GM10847 (cell line): ENCODE data around the gene WDR55.

Experiments used
- POLR2A ChIP-seq: IDR thresholded peaks from 2 replicates; pipeline ENCODE4 v1.6.1; 2011; ENCODE audit not compliant: insufficient read length; ENCODE audit errors: extremely low read depth

WDR55 gene, protein sequence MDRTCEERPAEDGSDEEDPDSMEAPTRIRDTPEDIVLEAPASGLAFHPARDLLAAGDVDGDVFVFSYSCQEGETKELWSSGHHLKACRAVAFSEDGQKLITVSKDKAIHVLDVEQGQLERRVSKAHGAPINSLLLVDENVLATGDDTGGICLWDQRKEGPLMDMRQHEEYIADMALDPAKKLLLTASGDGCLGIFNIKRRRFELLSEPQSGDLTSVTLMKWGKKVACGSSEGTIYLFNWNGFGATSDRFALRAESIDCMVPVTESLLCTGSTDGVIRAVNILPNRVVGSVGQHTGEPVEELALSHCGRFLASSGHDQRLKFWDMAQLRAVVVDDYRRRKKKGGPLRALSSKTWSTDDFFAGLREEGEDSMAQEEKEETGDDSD

DNA sequence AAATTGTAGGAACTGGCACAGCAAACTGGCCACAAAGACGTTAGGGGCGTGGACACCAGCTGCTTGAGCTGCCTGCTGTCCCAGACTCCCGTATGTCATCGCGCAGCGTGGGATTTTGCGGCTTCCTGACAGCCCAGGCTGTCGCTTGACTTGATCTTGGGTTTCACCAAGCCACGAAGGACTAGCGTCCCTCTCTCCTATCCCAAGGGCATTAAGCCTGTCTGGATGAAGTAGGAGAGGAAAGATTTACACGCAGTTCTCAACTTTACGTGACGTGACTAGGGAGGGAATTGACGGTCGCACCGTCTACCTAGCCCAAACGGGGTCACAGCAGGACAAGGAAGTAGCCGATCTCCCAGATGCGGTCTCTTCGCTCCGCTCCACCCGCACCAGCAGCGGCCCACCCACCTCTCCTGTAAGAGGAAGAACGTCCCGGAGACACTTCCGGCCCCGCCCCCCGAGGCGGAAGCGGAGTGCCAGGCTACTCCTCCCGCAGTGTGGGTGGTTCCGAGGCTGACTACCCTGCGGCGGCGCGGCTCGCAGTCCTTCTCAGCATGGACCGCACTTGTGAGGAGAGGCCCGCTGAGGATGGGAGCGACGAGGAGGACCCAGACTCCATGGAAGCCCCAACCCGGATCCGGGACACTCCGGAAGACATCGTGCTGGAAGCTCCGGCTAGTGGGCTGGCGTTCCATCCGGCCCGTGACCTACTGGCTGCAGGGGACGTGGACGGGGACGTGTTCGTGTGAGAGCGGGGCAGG is at the start of gene WDR55:
TSS of gene WDR55 (plus strand) at position 546 of the 761 bp plus-strand sequence. CDS start at position 555, 9 bp downstream.
- peak; percentile 88 for TF ChIP-seq POLR2A

DNA sequence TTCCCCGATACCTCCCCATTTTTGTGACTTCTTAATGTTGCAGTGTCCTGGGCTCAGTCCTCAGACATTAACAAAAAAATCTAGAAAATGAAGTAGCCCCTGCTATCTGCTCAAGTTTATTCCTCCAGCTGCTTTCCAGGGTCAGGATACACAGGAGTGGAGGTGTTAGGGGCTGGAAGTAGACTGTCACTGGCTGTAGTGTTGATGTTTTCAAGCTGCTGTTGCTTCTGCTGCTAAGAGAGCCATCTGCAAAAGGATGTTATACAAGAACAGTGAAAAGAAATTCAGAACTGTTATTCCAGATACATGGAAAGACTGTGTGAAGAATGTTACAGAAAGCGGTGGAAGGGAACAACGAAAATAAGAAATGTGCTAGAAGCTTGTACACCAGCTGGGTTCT is 42.4 kb upstream of the WDR55 start:
- TF ChIP-seq POLR2A, result no peak

DNA sequence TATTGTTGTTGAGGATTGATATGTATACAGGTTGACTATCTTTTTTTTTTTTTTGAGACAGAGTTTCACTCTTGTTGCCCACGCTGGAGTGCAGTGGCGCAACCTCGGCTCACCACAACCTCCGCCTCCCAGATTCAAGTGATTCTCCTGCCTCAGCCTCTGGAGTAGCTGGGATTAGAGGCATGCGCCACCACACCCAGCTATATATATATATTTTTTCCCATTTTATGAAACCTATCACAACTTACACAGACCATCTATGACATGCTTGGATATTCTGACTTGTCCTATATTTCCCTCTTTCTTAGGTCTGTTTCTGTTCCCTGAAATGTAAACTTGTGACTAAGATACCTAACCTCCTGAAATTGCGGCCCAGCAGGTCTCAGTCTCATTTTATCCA is 36.7 kb upstream of the WDR55 start:
- no peak for TF ChIP-seq POLR2A

DNA sequence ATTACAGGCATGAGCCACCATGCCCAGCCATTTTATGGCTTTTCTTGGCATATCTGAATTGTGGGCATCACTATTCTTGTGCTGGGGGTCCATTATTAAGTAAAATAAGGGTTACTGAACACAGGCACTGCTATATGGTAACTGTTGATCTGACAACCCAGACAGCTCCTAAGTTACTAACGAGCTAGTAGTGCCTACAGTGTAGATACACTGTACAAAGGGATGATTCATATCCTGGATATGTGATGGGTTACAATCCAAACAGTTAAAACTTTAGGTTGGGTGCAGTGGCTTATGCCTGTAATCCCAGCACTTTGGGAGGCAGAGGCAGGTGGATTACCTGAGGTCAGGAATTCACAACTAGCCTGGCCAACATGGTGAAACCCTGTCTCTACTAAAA is 36.0 kb upstream of the WDR55 start:
- TF ChIP-seq POLR2A, result no peak

DNA sequence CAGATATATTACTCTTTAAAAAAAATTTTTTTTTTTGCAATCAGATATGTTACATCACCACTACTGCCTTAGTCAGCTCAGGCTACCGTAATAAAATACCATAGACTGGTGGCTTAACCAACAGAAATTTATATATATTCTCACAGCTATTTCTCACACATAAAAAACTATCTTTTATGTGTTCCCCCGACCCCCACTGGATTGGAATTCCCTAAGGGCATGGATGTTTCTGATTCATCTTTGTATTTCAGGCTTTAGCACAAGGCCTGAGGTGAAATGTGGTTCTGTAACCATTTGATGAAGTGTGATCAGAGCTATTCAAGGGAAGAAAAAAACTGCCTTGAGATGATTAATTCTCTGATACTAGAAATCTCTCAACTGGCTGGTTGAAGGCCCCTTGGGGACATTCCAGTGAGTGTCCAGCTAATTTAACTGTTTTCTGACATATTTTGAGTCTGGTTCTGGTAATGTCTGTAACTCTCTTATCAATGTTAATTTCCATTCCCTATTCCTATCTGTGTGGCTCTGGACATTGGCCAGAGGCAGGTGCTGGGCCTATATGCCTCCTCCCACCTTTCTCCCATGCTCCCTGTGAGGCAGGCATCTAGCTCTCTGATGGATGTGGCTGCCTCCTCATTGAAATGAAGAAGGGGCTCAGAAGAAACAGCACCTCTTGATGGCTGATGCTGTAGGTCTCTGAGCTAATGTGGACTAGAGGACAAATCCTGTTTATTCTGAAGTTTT is 34.2 kb upstream of the WDR55 start:
- TF ChIP-seq POLR2A, result no peak

DNA sequence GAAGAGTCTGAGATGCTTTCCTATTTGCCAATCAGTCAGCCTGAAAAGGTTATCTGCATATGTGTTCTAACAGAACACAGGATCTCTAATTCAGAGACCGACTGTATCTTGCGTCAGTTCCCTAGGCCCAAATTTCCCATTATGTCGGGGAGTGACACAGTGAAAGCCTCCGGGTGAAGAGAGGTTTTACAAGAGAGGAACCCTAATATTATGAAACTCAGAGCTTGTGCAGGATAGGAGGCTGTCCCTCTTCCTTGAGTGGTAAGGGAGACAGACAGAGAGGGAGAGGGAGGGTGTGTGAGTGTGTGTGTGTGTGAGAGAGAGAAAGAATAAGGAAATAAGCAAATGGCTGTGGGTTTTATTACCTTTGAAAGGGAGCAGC is 33.7 kb upstream of the WDR55 start:
- no peak for TF ChIP-seq POLR2A

DNA sequence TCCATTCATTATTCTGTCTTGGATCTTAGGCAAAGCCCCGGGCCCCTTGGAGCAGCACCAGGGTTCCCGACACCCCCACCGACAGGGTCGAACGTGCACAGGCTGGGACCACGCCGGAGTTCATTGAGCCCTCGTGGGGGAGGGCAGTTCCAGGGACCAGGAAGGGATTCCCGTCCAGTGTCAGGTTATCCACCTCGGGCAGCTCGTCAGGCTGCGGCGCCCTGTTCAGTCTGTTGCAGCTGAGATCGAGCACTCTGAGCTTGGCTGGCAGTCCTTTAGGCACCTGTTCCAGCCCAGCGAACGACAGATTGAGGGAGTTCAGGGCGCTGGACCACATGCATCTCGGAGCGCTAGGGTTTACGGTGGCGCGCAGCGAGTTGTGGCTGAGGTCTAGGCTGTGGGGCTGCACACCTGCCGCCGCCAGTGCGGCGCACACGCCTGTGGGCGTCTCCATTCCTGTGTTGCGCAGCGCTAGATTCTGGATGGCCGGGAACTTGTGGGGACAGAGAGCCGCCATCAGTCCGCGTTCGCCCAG is 32.8 kb upstream of the WDR55 start:
- no peak for TF ChIP-seq POLR2A

DNA sequence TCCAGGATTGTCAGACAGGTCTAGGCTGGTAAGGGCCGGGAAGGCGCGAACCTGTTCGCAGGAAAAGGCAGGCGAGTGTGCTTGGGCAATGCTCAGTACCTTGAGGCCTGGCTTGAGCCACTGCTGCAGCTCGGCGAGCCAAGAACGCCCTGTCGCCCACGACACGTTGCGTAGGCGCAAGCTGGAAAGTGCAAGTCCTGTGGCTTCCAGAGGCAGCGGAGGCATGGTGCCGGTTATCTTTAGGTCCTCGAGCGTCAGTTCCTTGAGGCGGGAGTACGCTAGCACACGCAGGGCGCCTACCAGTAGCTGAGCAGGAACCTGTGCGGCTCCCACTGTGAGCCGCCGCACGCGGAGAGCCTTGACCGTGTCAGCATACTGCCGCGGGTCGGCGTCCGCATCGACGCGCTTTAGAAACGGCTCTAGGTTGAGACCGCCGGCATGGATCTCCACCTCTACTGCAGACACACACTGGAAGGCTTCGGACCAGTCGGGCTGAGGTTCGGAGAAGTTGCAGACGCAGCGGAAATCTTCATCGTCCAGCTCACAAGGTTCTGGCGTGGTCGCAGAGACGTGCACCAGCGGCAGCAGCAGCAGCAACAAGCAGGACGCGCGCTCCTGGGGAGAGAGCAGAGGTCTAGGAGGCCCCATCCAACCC is 32.2 kb upstream of the WDR55 start:
- TF ChIP-seq POLR2A, result no peak

DNA sequence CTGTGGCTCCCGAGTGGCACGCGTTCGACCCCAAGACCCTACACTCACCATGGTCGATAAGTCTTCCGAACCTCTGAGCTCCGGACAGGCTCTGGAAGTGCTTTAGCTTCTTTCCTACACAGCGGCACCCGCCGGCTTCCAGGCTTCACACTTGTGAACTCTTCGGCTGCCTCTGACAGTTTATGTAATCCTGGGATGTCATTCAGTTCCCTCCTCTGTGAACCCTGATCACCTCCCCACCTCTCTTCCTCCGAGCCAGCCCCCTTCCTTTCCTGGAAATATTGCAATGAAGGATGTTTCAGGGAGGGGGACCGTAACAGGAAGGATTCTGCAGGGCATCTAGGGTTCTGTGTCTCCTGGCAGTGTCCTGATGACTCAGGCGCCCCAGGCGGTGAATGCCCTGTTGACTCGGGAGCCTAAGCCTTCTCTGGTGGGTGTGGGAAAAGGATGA is 31.7 kb upstream of the WDR55 start, which contains the start of gene CD14:
TSS of gene CD14 (minus strand) at position 155 of the 451 bp plus-strand sequence. CDS start at position 51, 104 bp downstream.
- TF ChIP-seq POLR2A, result no peak

DNA sequence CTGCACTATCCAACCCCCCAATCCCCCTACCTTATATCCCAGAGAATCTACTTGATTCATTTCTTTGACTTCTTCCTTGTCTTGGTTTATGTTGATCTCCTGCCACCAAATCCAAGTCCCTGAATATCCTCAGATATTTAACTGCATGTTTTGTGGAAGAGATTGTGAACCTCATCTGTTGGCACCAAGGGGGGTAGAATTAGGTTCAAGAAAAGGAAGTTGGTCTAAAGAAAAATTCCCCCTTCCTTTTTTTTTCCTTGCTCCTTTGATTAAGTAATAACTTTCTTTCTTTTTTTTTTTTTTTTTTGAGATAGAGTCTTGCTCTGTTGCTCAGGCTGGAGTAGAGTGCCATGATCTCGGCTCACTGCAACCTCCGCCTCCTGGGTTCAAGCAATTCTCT is 31.2 kb upstream of the WDR55 start:
- TF ChIP-seq POLR2A, result no peak

DNA sequence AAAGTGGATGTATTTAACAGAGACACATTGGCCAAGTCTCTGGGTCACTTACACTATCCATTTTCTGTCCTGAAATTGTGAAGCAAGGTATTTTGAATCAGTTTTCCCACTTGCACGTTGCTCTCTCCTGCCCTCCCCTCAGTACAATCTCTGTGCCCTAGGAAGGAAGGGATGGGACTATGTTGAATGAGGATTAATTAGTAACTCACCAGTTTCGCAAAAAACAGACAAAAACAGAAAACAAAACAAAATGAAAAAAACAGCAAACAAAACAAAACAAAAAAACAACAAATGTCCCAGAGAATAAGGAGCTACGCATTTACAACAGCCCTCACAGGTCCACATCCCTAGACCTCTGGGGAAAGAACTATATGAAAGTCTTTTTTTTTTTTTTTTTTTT is 30.6 kb upstream of the WDR55 start:
- TF ChIP-seq POLR2A, result no peak

DNA sequence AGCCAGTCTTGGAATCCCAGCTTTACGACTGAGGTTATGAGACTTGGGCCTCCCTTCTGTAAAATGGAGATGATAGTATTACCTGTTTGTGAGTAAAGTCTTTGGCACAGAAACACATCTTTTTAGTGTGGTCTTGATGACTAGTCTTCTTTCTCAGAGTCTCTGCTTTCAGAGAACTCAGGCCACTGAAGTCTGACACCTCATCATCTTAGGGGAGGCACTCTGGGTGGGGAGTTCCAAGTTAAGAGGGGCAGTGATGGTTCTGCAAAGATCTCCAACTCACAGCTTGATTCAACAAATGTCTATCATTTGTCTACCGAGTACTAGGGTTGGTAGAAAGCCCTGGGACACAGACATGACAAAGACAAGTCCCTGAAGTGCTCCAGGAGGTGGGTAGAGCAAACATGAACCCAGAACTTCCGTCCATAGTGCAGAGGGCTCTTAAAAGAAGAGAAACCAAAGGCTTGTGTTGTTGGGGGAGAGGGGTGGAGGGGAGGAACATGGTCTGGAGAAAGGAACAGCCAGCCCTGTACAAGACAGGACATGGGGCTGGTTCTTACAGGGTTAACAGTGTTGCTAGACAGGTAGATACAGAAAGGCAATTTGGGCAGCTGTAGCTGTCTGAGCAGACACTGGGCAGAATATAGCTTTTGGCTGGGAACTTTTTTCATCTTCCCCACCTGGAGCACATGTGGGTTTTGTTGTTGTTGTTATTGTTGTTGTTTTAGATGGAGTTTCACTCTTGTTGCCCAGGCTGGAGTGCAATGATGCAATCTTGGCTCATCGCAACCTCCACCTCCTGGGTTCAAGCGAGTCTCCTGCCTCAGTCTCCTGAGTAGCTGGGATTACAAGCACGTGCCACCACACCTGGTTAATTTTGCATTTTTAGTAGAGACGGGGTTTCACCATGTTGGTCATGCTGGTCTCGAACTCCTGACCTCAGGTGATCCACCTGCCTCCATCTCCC is 29.1 kb upstream of the WDR55 start:
- no peak for TF ChIP-seq POLR2A

DNA sequence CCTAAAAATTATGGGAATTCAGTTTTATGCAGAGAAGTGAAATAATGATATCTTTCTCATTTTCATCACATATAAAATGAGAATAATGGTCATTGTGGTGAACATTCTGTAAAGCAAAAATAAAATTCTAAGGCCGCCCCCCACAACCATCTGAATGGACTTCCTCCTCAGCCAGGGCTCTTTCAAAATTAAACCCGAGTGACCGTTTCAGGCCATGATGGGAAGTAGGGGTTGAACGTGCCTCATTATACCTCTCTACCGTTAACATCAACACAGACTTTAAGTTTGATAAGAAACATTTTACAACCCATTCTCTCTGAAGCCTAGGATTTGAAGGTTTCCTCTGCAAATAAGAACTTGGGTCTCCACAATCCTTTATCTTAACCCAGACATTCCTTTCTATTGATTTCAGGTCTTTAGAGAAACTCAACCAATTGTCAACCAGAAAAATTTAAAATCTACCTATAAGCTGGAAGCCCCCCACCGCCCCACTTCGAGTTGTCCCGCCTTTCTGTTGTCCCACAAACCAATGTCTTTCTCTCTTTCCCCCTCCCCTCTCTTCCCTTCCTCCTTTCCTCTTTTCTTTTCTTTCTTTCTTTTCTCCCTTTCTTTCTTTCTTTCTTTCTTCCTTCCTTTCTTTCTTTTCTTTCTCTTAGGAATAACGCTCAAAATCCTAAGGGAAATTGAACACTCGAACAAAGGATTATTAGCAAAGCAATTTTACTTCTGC is 27.2 kb upstream of the WDR55 start:
- no peak for TF ChIP-seq POLR2A
